Astrocyte of the spinal cord (primary cell): ENCODE data around the gene CPT1B.

ENCODE experiments used
- DNase-seq: peaks from one replicate; pipeline ENCODE4 v3.0.0; 2011; ENCODE audit warnings: low read depth, low spot score
- H3K4me3 ChIP-seq: 2 replicates; pipeline ENCODE4 v1.5.1; 2011; ENCODE audit warnings: low read depth, mild to moderate bottlenecking, low read length, moderate library complexity
- in situ Hi-C: cut with HindIII; loops from 2 replicates; pipeline ENCODE4 v1.10.0; 2017; ENCODE audit warnings: low sequenced_read_pairs
- TF ChIP-seq, protein P1 (sequence below): IDR thresholded peaks from 2 replicates; pipeline ENCODE4 v1.5.1; 2012; ENCODE audit warnings: low read depth, mild to moderate bottlenecking, low read length, inconsistent platforms

Gene CPT1B

DNA sequence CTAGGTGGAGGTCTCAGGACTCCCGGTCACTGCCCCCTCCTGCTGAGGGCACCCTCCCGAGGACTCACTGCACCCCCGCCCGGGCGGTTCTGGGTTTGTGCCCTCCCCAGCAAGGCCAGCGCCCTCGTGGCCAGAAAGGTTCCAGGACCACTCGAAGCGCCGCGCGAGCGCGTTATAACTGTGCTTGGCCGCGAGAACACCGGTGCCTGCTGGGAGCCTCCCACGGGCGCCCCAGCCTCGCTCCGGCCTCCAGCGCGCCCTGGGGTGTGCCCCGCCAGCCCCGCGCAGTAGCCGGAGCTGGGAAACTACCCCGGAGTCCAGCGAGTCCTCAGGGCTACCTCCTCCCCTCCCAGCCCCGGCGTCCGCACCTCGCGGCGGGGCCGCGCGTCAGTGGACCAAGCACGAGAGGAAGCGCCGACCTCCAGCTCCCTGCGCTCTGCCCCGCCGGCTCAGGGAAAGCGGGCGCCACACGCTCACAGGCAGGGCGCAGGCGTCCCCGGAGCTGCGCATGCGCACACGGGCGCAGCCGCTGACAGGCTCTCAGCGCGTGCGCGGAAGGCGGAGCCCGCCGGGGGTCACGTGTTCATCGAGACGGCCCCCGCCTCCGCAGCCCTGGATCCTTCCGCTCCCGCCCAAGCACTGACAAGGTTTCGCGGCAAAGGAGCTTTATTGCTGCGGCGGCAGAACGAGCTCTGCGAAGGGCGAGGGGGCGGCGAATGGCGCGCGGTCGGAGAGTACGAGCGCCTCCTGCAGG is 52.9 kb downstream of the CPT1B start, which contains the start of gene SCO2:
SCO2 (minus strand) TSS at position 495 of the 754 bp plus-strand sequence. CDS start 1,187 bp downstream, outside the sequence.
- H3K4me3 ChIP-seq: peak within 1 kb of the TSS; percentile 72
- DNase-seq: peak; percentile 97
- TF ChIP-seq, protein P1, sequence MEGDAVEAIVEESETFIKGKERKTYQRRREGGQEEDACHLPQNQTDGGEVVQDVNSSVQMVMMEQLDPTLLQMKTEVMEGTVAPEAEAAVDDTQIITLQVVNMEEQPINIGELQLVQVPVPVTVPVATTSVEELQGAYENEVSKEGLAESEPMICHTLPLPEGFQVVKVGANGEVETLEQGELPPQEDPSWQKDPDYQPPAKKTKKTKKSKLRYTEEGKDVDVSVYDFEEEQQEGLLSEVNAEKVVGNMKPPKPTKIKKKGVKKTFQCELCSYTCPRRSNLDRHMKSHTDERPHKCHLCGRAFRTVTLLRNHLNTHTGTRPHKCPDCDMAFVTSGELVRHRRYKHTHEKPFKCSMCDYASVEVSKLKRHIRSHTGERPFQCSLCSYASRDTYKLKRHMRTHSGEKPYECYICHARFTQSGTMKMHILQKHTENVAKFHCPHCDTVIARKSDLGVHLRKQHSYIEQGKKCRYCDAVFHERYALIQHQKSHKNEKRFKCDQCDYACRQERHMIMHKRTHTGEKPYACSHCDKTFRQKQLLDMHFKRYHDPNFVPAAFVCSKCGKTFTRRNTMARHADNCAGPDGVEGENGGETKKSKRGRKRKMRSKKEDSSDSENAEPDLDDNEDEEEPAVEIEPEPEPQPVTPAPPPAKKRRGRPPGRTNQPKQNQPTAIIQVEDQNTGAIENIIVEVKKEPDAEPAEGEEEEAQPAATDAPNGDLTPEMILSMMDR: peak; percentile 59
- in situ Hi-C loops: no loop called here

DNA sequence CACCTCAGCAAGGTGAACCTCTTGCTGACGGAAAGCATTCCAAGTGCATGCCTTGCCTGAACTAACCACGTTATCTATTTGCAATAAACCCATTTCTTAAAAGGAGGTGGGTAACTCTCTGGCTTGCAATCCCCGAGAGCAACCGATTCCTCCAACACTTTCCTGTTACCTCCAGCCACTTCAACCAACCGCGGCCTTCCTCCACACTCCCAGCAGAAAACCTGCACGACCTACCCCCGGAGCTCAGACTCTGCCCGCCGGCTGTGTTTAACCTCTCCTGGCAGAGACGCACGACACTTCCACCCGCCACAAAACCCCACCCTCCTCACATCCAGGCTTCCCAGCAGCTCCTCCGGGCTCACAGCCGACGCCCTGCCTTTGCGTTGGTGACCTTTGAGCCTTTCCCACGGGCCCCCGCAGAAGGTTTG is 53.5 kb downstream of the CPT1B start:
- in situ Hi-C loops: no loop called here
- DNase-seq: peak; percentile 12
- TF ChIP-seq, protein P1: no peak
- peak overlapping the region; percentile 72 for H3K4me3 ChIP-seq

DNA sequence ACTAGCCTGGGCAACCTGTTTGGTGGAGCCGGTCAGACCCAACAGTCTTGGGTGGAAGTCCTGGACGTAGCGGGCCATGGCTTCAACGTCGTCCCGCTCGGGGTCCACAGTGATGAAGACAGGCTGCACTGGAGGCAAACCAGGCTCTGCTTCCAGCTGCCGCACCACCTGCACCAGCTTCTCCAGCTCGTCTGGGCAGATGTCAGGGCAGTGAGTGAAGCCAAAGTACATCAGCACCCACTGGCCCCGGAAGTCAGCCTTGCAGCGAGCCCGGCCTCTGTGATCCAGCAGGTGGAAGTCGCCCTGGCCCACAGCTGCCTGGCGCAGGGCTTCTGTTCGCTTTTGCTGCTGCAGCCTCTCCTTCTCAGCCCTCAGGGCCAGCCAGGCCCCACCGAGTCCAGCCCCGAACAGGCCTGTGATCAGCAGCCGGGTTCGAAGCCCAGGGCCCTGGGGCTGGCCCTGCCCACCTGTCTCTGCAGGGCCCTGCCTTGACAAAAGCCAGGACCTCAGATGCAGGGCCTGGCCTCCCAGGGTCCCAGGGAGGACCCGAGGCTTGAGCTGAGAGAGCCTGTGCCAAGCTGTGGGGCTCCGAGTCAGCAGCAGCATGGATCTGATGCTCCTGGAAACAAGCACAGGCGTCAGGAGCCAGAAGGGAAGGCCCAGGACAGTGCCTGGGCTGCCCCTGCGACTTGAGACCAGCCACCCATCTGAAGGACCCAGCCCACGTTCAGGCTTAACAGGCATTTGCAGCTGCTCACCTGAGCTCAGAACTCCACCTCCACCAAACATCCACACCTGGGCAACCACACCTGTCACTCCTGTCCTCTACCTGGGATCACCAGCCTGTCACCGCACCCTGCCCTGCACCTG is 54.2 kb downstream of the CPT1B start:
- TF ChIP-seq, protein P1: no peak
- DNase-seq: no peak
- in situ Hi-C loops: no loop called here
- H3K4me3 ChIP-seq: peak overlapping the region; percentile 72

DNA sequence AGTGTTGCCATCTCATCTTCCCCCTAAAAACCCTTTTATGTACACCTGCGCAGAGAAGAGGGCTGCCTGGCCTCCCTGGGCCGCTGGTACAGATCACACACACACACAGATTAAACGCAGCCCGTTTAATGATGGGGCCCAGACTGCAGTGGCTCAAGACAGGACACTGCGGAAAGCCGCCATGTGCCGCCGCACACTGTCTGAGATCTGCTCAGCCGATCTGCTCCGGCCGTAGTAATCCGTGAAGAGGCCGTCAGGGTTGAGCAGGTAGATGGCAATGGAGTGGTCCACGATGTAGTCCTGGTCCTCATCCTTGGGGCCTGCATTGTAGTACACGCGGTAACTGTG is 54.8 kb downstream of the CPT1B start:
- DNase-seq: no peak
- TF ChIP-seq, protein P1: no peak
- H3K4me3 ChIP-seq: no peak overlapping the region
- in situ Hi-C loops: no loop called here

DNA sequence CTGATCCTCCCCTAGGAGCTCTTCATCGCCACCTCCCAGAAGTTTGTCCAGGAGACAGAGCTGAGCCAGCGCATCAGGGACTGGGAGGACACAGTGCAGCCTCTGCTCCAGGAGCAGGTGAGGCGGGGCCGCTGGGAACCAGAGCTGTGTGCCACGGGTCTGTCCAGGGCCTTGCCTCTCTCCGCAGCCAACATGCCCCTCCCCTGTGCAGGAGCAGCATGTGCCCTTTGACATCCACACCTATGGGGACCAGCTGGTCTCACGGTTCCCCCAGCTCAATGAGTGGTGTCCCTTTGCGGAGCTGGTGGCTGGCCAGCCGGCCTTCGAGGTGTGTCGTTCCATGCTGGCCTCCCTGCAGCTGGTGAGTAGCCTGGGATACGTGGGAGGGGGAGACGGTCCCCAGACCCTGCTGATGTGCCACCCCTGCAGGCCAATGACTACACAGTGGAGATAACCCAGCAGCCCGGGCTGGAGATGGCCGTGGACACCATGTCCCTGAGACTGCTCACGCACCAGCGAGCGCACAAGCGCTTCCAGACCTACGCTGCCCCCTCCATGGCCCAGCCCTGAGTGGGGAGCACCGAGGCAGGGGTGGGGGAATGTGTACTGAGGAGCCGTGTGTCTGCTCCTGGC is 55.3 kb downstream of the CPT1B start:
- no peak for DNase-seq
- H3K4me3 ChIP-seq: no peak overlapping the region
- in situ Hi-C loops: no loop called here
- TF ChIP-seq, protein P1: no peak

DNA sequence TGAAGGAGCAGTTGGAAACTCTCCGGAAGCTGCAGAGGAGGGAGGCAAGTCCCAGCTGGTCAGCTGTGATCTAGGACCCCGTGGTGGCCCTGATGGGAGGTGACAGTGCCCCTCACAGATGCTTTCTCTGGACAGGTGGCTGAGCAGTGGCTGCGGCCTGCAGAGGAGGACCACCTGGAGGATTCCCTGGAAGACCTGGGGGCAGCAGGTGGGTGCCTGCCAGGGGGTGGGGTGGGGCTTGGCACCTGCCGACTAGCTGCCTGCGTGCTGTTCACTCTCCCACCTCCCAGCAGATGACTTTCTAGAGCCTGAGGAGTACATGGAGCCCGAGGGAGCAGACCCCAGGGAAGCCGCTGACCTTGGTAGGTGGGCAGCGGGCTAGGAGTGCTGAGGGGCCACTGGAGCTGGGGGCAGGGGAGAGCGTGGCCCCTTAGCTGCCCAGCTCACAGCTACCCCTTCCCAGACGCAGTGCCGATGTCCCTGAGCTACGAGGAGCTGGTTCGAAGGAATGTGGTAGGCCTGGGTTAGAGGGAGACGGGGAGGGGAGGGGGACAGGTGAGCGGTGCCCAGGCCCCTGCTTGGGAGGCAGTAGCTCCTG is 55.9 kb downstream of the CPT1B start:
- in situ Hi-C loops: no loop called here
- no peak for DNase-seq
- H3K4me3 ChIP-seq: no peak overlapping the region
- TF ChIP-seq, protein P1: no peak
